ENCODE results near the gene DNPEP. TPM values are rescaled to one million over a fixed set of nuclear protein-coding genes. Genes with fewer than 3 reads are reported as not detected.
"Not testable (repeated sequence)": the region's sequence is repeated elsewhere in the genome, so short reads cannot be mapped to it uniquely, and the experiment has no call there.

Gene DNPEP
- total RNA-seq, 6 experiments from 2014 or later = 46.9 to 59.4 (median 53.0) TPM

- Mint-ChIP-seq H3K4me1 (ENCODE audit: low read depth) (peaks cover 36% of the 10 kb centered on the region), H3K27me3 (ENCODE audit: insufficient read depth) (peaks cover 3% of the 10 kb centered on the region), H3K36me3 (ENCODE audit: low read depth) (no peaks in the 10 kb centered on the region), H3K9me3 (no peaks in the 10 kb centered on the region), H3K27ac (peak overlapping the region; percentile 75), H3K4me3 (no peak overlapping the region)
- no peak for DNase-seq
- TF ChIP-seq CTCF (IDR thresholded peaks at IDR 0.05) = no peak
These were observed 9.2 kb upstream of the DNPEP start for GRCh38 chr2:219396863-219397457.

GRCh38 chr2:219395609-219396008 lies 7.9 kb upstream of the DNPEP start:
- Mint-ChIP-seq H3K4me3 (no peak overlapping the region), H3K4me1 (ENCODE audit: low read depth) (peaks cover 33% of the 10 kb centered on the region), H3K36me3 (ENCODE audit: low read depth) (no peaks in the 10 kb centered on the region), H3K27ac (no peak overlapping the region), H3K9me3 (no peaks in the 10 kb centered on the region), H3K27me3 (ENCODE audit: insufficient read depth) (peaks cover 6% of the 10 kb centered on the region)
- no peak for TF ChIP-seq CTCF (IDR thresholded peaks at IDR 0.05)
- no peak for DNase-seq

- DNase-seq; H3K27ac Mint-ChIP-seq; H3K27me3 Mint-ChIP-seq (ENCODE audit: insufficient read depth); H3K9me3 Mint-ChIP-seq; H3K36me3 Mint-ChIP-seq (ENCODE audit: low read depth); H3K4me3 Mint-ChIP-seq: not testable (repeated sequence)
- H3K4me1 Mint-ChIP-seq (ENCODE audit: low read depth) = peaks cover 28% of the 10 kb centered on the region
These were observed 7.3 kb upstream of the DNPEP start for GRCh38 chr2:219395056-219395455.

- Mint-ChIP-seq H3K4me3 (no peak overlapping the region), H3K27ac (no peak overlapping the region), H3K36me3 (ENCODE audit: low read depth) (no peaks in the 10 kb centered on the region), H3K4me1 (ENCODE audit: low read depth) (peaks cover 17% of the 10 kb centered on the region), H3K27me3 (ENCODE audit: insufficient read depth) (peaks cover 6% of the 10 kb centered on the region), H3K9me3 (no peaks in the 10 kb centered on the region)
- no peak for DNase-seq
- TF ChIP-seq CTCF (IDR thresholded peaks at IDR 0.05) = no peak
These were observed 5.0 kb upstream of the DNPEP start for GRCh38 chr2:219392754-219393153.

GRCh38 chr2:219388907-219389156 lies 1.1 kb upstream of the DNPEP start:
- Mint-ChIP-seq H3K4me1 (ENCODE audit: low read depth) (peaks cover 14% of the 10 kb centered on the region), H3K4me3 (peak overlapping the region; percentile 81), H3K27me3 (ENCODE audit: insufficient read depth) (peaks cover 4% of the 10 kb centered on the region), H3K9me3 (no peaks in the 10 kb centered on the region), H3K36me3 (ENCODE audit: low read depth) (peaks cover 4% of the 10 kb centered on the region; the same call in 1 of the 2 replicates), H3K27ac (peak overlapping the region; percentile 70)
- DNase-seq = no peak
- no peak for TF ChIP-seq CTCF (IDR thresholded peaks at IDR 0.05)

GRCh38 chr2:219388121-219388906 lies 602 bp upstream of the DNPEP start:
- peaks cover 14% of the 10 kb centered on the region for H3K4me1 Mint-ChIP-seq (ENCODE audit: low read depth)

More at GRCh38 chr2:219388121-219388906, 602 bp upstream of the DNPEP start:
- peak; percentile 71 for TF ChIP-seq CTCF (IDR thresholded peaks at IDR 0.05)
- H3K27ac Mint-ChIP-seq = peak overlapping the region; percentile 70
- peaks cover 8% of the 10 kb centered on the region; the same call in 1 of the 2 replicates for H3K36me3 Mint-ChIP-seq (ENCODE audit: low read depth)
- H3K9me3 Mint-ChIP-seq = no peaks in the 10 kb centered on the region
- peaks cover 4% of the 10 kb centered on the region for H3K27me3 Mint-ChIP-seq (ENCODE audit: insufficient read depth)
- DNase-seq = peak; percentile 94
- H3K4me3 Mint-ChIP-seq = peak overlapping the region; percentile 81

Data from HFFc6 (cell line).